Measurements from ENCODE around the gene MYMK.
A peak's percentile ranks its signal among the peaks of the same experiment; 100 is the strongest.

Gene MYMK

DNA sequence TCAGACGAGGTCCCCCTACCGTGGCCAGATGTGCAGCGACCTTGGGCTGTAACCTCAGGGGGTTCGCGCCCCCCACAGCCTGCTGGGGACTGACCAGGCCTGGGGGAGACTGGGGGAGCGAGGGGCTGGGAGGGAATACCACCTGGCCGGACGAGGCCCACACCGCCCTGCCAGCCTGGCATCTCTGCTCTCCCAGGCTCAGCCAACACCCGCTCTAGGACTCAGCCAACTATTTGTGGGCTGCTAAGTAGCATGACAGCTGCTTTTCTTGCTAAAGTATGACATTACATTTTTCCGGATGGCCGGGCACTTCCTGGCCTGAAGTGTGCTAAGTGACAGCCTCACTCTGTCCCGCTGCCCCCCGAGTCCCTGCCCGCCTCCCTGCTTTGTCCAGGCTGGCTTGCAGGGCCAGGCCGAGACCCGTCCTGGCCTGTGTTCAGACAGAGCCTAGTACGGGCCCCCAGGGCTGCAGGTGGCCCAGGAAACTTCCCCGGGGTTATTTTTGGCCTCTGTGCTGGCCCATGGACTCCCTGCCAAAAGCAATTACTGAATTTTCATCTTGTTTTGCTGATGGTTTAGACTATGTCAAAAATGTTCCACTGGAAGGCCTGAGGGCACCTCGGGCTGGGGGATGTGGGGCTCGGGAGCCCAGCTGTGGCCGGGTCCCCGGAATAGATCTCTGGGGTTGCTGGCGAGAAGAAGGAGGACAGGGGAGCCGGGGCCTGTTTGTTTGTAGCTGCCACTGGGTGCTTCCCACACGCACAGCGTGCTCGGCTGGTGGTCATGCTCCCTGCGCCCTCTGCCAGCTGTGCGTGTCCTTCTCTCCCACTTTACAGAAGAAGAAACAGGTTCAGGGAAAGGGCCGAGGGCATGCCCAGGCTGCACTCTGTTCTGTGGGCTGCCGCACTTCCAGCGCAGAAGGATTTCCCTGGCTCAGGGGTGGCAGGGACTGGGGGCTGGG lies 32.4 kb downstream of the MYMK start:
- no peaks in the 10 kb centered on the region for H3K9me3 ChIP-seq (ENCODE audit: insufficient read depth, low read length)
- TF ChIP-seq ZNF274 (IDR thresholded peaks at IDR 0.05; ENCODE audit: low read depth, low read length) (no peak), YY1 (IDR thresholded peaks at IDR 0.05; ENCODE audit: insufficient read depth, insufficient read length) (no peak), SUZ12 (IDR thresholded peaks at IDR 0.05; ENCODE audit: extremely low read depth, insufficient read depth, insufficient read length) (no peak)
- no peak overlapping the region for H3K4me3 ChIP-seq (ENCODE audit: insufficient read length, low read depth)
- H3K36me3 ChIP-seq (ENCODE audit: insufficient read depth, insufficient read length, low read length) = no peaks in the 10 kb centered on the region
- H3K4me1 ChIP-seq (ENCODE audit: insufficient read depth, insufficient read length) = peaks cover 19% of the 10 kb centered on the region
- peaks cover 2% of the 10 kb centered on the region for H3K27me3 ChIP-seq (ENCODE audit: insufficient read depth, insufficient read length)
- no peak for DNase-seq (ENCODE audit: low read depth, low spot score)
- peak overlapping the region; percentile 9 for H3K9ac ChIP-seq (ENCODE audit: insufficient read length, low read depth)

DNA sequence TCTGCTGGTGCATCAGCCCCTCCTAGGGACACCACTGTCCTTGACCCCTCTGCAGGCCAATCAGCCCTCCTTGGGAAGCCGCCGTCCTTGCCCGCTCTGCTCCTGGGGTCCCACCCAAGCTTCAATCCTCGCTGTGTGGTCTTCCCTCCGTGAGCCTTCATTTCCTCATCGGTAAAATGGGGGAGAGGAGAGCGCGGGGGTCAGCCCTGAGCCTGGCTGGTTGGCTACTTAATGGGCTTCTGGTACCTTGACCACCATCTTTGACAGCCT lies 33.2 kb downstream of the MYMK start:
- no peaks in the 10 kb centered on the region for H3K9me3 ChIP-seq (ENCODE audit: insufficient read depth, low read length)
- H3K4me1 ChIP-seq (ENCODE audit: insufficient read depth, insufficient read length) = peaks cover 19% of the 10 kb centered on the region
- TF ChIP-seq YY1 (IDR thresholded peaks at IDR 0.05; ENCODE audit: insufficient read depth, insufficient read length) (no peak), SUZ12 (IDR thresholded peaks at IDR 0.05; ENCODE audit: extremely low read depth, insufficient read depth, insufficient read length) (no peak), ZNF274 (IDR thresholded peaks at IDR 0.05; ENCODE audit: low read depth, low read length) (no peak)
- no peak overlapping the region for H3K9ac ChIP-seq (ENCODE audit: insufficient read length, low read depth)
- H3K4me3 ChIP-seq (ENCODE audit: insufficient read length, low read depth) = no peak overlapping the region
- H3K27me3 ChIP-seq (ENCODE audit: insufficient read depth, insufficient read length) = peaks cover 2% of the 10 kb centered on the region
- H3K36me3 ChIP-seq (ENCODE audit: insufficient read depth, insufficient read length, low read length) = no peaks in the 10 kb centered on the region
- no peak for DNase-seq (ENCODE audit: low read depth, low spot score)

DNA sequence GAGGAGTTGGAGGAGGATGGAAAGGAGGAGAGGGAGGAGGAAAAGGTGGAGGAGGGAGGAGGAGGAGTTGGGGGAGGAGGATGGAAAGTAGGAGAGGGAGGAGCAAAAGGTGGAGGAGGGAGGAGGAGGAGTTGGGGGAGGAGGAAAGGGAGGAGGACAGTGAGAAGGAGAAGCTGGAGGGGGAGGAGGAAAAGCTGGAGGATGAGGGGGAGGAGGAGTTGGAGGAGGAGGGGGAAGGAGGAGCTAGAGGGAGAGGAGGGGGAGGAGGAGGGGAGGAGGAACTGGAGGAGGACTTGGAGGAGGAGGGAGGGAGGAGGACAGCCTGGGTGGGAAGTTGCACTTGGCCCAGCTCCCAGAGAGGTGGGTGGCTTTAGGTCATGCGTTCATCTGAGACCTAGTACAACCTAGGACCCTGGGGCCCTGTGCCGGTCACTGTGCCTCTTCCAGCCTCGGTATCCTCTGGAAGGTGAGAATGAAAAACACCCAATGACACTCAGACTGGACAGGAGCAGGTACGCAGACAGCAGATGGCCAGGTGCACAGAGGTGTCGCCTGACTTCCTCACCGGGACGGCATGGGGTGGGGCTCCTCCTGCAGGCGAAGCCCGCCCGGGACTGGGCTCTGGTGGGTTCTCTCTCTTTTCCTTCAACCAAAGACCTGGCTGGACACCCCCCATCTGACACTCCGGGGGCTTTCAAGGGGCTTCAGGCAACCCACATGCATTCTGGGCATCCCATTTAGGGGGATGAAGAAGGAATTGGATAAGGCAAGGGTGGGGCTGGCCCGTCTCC lies 33.7 kb downstream of the MYMK start:
- H3K9ac ChIP-seq (ENCODE audit: insufficient read length, low read depth) = no peak overlapping the region
- H3K4me3 ChIP-seq (ENCODE audit: insufficient read length, low read depth) = no peak overlapping the region
- no peak for DNase-seq (ENCODE audit: low read depth, low spot score)
- no peak for TF ChIP-seq ZNF274 (IDR thresholded peaks at IDR 0.05; ENCODE audit: low read depth, low read length)
- TF ChIP-seq YY1 (IDR thresholded peaks at IDR 0.05; ENCODE audit: insufficient read depth, insufficient read length) = no peak
- no peak for TF ChIP-seq SUZ12 (IDR thresholded peaks at IDR 0.05; ENCODE audit: extremely low read depth, insufficient read depth, insufficient read length)
- no peaks in the 10 kb centered on the region for H3K27me3 ChIP-seq (ENCODE audit: insufficient read depth, insufficient read length)
- peaks cover 16% of the 10 kb centered on the region for H3K4me1 ChIP-seq (ENCODE audit: insufficient read depth, insufficient read length)
- no peaks in the 10 kb centered on the region for H3K9me3 ChIP-seq (ENCODE audit: insufficient read depth, low read length)
- H3K36me3 ChIP-seq (ENCODE audit: insufficient read depth, insufficient read length, low read length) = no peaks in the 10 kb centered on the region

DNA sequence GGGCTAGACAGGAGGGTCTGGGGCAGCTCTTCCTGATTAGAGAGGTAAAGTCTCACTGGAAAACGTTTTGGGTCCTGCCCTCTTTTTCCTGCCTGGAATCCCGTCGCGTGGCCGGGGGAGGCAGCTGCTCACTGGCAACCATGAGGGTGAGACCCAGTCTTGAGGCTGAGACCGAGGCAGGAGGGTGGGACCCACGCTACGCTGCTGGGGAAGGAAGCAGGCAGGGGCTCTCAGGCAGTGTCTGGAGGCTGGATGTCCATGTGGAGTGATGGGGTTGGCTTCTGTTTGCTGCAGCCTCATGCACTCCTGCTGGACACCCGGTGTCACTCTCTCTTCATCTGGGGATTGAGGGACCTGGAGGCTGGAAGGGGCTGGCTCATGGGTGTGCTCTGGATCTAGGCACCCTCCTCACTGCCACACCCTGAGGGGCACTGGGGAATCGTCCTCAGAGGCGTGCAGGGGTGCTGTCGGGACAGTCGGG lies 34.5 kb downstream of the MYMK start:
- H3K4me3 ChIP-seq (ENCODE audit: insufficient read length, low read depth) = no peak overlapping the region
- DNase-seq (ENCODE audit: low read depth, low spot score) = no peak
- peak overlapping the region; percentile 8 for H3K9ac ChIP-seq (ENCODE audit: insufficient read length, low read depth)

DNA sequence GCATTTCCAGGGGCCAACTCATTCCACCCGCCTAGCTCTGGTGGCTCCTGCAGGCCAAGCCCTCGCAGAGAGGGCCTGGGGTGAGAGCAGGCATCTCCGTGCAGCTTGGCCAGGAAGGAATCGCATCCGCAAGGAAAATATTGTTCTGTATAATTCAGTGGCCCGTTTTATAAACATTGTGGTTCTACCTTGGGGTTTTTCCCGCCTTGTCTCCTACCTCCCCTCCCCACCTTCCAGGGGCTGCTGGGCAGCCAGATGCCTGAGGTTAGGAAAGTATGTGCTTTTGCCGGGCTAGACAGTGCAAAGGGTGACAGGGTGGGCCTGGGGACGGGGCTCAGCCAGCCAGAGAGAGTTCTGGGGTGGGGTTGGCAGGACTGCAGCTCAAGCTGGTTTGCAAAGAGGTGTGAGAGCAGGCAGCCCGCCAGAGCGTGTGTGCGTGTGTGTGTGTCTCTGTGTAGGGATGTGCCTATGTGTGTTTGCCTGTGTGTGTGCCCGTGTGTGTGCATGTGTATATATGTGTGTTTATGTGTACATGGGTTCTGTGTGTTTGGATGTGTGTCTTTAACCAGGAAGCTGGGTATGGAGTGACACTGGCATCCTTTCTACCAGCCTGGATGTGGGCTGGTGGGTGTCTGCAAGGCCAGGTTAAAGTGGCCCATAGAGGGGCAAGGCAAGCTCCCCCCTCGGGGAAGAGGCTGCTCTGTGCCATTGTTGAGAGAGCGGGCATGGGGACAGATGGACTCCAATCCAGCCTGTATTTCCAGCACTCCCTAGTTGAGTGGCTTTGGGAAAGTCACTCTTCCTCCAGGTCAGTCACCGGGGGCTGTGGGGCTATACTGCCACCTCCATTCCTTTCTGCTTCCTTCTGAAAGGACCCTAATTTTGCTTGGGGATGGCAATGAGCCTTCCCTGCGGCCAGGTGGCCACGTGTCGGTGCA lies 35.2 kb downstream of the MYMK start:
- no peak overlapping the region for H3K9ac ChIP-seq (ENCODE audit: insufficient read length, low read depth)
- no peaks in the 10 kb centered on the region for H3K27me3 ChIP-seq (ENCODE audit: insufficient read depth, insufficient read length)

More for the DNA sequence above, 34.5 kb downstream of the MYMK start:
- TF ChIP-seq SUZ12 (IDR thresholded peaks at IDR 0.05; ENCODE audit: extremely low read depth, insufficient read depth, insufficient read length) (no peak), YY1 (IDR thresholded peaks at IDR 0.05; ENCODE audit: insufficient read depth, insufficient read length) (no peak), ZNF274 (IDR thresholded peaks at IDR 0.05; ENCODE audit: low read depth, low read length) (no peak)
- Histone ChIP-seq H3K27me3 (ENCODE audit: insufficient read depth, insufficient read length) (no peaks in the 10 kb centered on the region), H3K36me3 (ENCODE audit: insufficient read depth, insufficient read length, low read length) (no peaks in the 10 kb centered on the region), H3K9me3 (ENCODE audit: insufficient read depth, low read length) (no peaks in the 10 kb centered on the region), H3K4me1 (ENCODE audit: insufficient read depth, insufficient read length) (peaks cover 16% of the 10 kb centered on the region)

DNA sequence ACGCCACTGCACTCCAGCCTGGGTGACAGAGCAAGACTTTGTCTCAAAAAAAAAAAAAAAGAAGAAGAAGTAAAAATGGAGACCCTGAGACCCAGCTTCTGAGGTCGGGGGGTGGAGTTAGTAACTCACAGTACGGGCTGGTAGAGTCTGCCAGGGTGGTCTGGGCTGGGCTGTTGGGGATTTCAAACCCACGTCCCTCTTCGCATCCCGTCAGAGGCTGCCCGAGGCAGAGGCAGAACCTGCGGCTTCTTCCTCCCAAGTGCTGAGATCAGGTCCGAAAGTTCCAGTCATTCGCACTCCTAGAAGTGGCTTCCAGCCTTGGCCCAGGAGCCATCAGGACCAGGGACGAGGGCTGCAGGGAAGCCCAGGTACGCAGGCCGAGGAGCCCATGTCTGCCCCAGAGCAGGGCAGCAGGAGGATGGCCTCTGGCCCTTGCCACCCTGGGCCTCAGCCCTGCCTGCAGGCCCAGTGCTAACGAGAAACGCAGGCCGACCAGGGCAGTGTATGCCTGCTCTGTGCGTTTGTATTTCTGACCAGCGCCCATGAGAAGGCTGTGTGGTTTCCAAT lies 36.0 kb downstream of the MYMK start:
- Histone ChIP-seq H3K36me3 (ENCODE audit: insufficient read depth, insufficient read length, low read length) (no peaks in the 10 kb centered on the region), H3K9me3 (ENCODE audit: insufficient read depth, low read length) (no peaks in the 10 kb centered on the region), H3K4me1 (ENCODE audit: insufficient read depth, insufficient read length) (peaks cover 22% of the 10 kb centered on the region), H3K27me3 (ENCODE audit: insufficient read depth, insufficient read length) (no peaks in the 10 kb centered on the region), H3K9ac (ENCODE audit: insufficient read length, low read depth) (no peak overlapping the region), H3K4me3 (ENCODE audit: insufficient read length, low read depth) (no peak overlapping the region)
- no peak for DNase-seq (ENCODE audit: low read depth, low spot score)
- TF ChIP-seq YY1 (IDR thresholded peaks at IDR 0.05; ENCODE audit: insufficient read depth, insufficient read length) = no peak
- TF ChIP-seq ZNF274 (IDR thresholded peaks at IDR 0.05; ENCODE audit: low read depth, low read length) = no peak
- no peak for TF ChIP-seq SUZ12 (IDR thresholded peaks at IDR 0.05; ENCODE audit: extremely low read depth, insufficient read depth, insufficient read length)

More for the DNA sequence above, 35.2 kb downstream of the MYMK start:
- DNase-seq (ENCODE audit: low read depth, low spot score) = no peak
- Histone ChIP-seq H3K9me3 (ENCODE audit: insufficient read depth, low read length) (no peaks in the 10 kb centered on the region), H3K4me1 (ENCODE audit: insufficient read depth, insufficient read length) (peaks cover 22% of the 10 kb centered on the region), H3K4me3 (ENCODE audit: insufficient read length, low read depth) (no peak overlapping the region), H3K36me3 (ENCODE audit: insufficient read depth, insufficient read length, low read length) (no peaks in the 10 kb centered on the region)
- TF ChIP-seq YY1 (IDR thresholded peaks at IDR 0.05; ENCODE audit: insufficient read depth, insufficient read length) = no peak
- TF ChIP-seq SUZ12 (IDR thresholded peaks at IDR 0.05; ENCODE audit: extremely low read depth, insufficient read depth, insufficient read length) = no peak
- no peak for TF ChIP-seq ZNF274 (IDR thresholded peaks at IDR 0.05; ENCODE audit: low read depth, low read length)

All from NT2/D1 (cell line).